ENCODE measurements around the gene PLXNA2. TPM values are rescaled to one million over a fixed set of nuclear protein-coding genes. Genes with fewer than 3 reads are reported as not detected.

PLXNA2 gene
- total RNA-seq, 1 experiment from 2014 or later = 10.2 TPM

DNA sequence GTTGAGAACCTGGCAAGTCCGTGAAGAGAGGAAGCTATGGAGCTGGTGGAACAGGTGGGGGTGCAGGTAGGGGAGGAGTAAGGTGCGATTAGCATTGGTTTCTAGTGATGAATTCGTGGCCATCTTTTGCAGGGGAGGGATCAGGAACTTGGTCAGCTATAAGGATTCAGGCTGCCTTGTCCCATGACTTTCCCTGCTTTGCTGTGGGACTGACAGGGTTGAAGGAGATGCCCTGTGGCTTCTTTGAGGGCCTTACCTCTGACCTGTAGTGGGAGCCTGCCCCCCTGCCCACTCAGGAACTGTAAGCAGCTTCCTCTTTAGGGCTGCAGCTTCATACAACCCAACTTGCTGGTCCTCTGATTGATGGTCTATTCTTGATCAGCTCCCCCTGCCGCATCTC is 248.6 kb downstream of the PLXNA2 start:
- TF ChIP-seq EZH2 (IDR thresholded peaks at IDR 0.05; ENCODE audit: low read depth) = no peak
- TF ChIP-seq CTCF (conservative IDR thresholded peaks at IDR 0.05) = no peak
- H4K20me1 ChIP-seq (ENCODE audit: insufficient read depth) = no peaks in the 10 kb centered on the region

DNA sequence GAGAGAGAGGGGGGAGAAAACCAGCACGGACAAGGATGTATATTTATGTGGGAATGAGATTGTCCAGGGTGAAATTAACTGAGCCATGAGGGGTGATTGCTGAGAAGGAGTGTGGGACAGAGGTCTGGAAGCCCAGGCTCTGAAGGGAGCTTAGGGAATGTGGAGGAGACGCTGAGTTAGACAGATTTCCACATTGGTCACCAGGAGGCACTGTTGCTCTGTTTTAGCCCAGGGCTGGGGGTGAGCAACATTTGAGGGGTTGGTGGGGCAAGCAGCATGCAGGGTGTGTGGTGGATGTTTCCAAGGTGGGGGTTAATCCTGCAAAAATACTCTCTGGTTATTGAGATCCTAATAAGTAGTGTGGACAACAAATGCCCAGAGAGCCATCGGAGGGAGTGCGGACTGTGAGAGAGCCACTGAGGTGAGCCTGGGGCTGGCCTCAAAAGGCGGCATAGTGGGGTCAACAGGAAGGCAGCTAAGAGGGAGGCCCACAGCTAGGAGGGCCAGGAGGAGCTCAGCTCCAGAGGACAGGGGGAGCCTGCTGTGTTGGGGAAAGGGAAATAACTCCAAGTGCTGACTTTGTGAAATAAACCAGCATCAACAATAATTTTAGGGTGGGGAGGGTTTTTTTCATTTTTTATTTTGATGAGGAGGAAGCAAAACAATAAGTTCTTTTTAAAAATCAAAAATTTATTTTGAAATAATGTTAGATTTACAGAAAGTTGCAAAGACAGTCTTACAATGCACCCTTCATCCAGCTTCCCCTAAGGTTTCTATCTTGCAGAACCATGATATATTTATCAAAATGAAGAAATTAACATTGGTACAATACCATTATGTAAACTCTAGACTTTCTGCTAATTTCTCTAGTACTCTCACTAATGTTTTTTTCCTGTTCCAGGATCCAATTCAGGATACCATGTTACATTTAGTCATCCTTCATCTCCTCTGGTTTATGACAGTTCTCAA is 250.4 kb downstream of the PLXNA2 start:
- Histone ChIP-seq H4K20me1 (ENCODE audit: insufficient read depth) (no peaks in the 10 kb centered on the region), H3K27me3 (ENCODE audit: insufficient read depth, low read depth) (peaks cover 43% of the 10 kb centered on the region), H3F3A (ENCODE audit: insufficient read depth, low read depth) (no peaks in the 10 kb centered on the region), H2AFZ (no peak overlapping the region), H3K79me2 (ENCODE audit: low read depth) (no peaks in the 10 kb centered on the region), H3K9me2 (ENCODE audit: insufficient read depth) (no peaks in the 10 kb centered on the region), H3K27ac (no peak overlapping the region), H3K36me3 (ENCODE audit: low read depth) (no peaks in the 10 kb centered on the region), H3K4me1 (replicated peaks; ENCODE audit: insufficient read depth) (no peaks in the 10 kb centered on the region), H3K4me3 (no peak overlapping the region), H3K4me2 (no peak overlapping the region), H3K9me3 (ENCODE audit: insufficient read depth, low read depth) (no peaks in the 10 kb centered on the region)
- no peak for DNase-seq
- POLR2A ChIA-PET (ENCODE audit: unreplicated experiment) = no interaction called here
- BruUV-seq (replicated peaks) = no TSS peak
- CTCF ChIA-PET = no interaction called here
- intact Hi-C loops (cut with micrococcal nuclease; ENCODE audit: unreplicated experiment) = loop anchor here (10.0 kb wide), 1 partner anchor 109 kb away; no protein-coding TSS in a partner anchor
- TF ChIP-seq EZH2 (IDR thresholded peaks at IDR 0.05; ENCODE audit: low read depth) (no peak), CTCF (conservative IDR thresholded peaks at IDR 0.05) (peak; percentile 56)

More for the DNA sequence above, 248.6 kb downstream of the PLXNA2 start:
- Histone ChIP-seq H2AFZ (no peak overlapping the region), H3K9me2 (ENCODE audit: insufficient read depth) (no peaks in the 10 kb centered on the region), H3K27ac (no peak overlapping the region), H3K4me3 (no peak overlapping the region), H3K4me1 (replicated peaks; ENCODE audit: insufficient read depth) (no peaks in the 10 kb centered on the region), H3F3A (ENCODE audit: insufficient read depth, low read depth) (no peaks in the 10 kb centered on the region), H3K27me3 (ENCODE audit: insufficient read depth, low read depth) (peaks cover 28% of the 10 kb centered on the region), H3K36me3 (ENCODE audit: low read depth) (no peaks in the 10 kb centered on the region), H3K9me3 (ENCODE audit: insufficient read depth, low read depth) (no peaks in the 10 kb centered on the region), H3K4me2 (no peak overlapping the region), H3K79me2 (ENCODE audit: low read depth) (no peaks in the 10 kb centered on the region)
- DNase-seq = peak in 1 of 2 experiments; percentile 17
- intact Hi-C loops (cut with micrococcal nuclease; ENCODE audit: unreplicated experiment) = loop anchor here (10.0 kb wide), 1 partner anchor 111 kb away; no protein-coding TSS in a partner anchor
- ChIA-PET CTCF (no interaction called here), POLR2A (ENCODE audit: unreplicated experiment) (no interaction called here)
- no TSS peak for BruUV-seq (replicated peaks)

DNA sequence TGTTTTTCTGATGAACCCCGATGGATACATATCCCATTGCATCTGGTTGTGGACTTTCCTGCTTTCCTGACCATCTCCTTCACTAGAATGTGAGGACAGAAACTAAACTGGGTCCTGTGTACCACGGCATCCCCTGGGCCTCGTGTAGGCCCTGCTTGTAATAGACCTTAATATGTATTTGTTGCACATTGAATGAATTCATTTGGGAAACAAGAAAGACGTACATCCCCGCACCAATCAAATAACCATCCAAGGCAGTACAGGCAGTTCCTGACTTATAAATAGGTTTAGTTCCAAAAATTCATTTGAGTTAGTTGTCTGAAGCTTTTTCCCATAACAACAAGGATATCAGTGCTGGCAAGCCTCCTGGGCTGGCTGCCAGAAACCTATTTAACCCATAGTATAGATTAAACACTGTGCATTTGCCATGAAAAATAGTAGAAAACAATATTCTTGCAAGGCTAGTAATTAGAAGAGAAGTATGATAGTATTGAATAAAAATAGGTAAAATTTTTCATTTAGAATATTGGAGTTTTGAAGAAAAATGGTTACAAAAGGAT is 251.4 kb downstream of the PLXNA2 start:
- Histone ChIP-seq H3K36me3 (ENCODE audit: low read depth) (no peaks in the 10 kb centered on the region), H3K4me1 (replicated peaks; ENCODE audit: insufficient read depth) (no peaks in the 10 kb centered on the region), H2AFZ (no peak overlapping the region), H4K20me1 (ENCODE audit: insufficient read depth) (no peaks in the 10 kb centered on the region), H3K9me3 (ENCODE audit: insufficient read depth, low read depth) (no peaks in the 10 kb centered on the region), H3F3A (ENCODE audit: insufficient read depth, low read depth) (no peaks in the 10 kb centered on the region), H3K4me3 (no peak overlapping the region), H3K27ac (no peak overlapping the region), H3K27me3 (ENCODE audit: insufficient read depth, low read depth) (peaks cover 53% of the 10 kb centered on the region), H3K79me2 (ENCODE audit: low read depth) (no peaks in the 10 kb centered on the region), H3K9me2 (ENCODE audit: insufficient read depth) (no peaks in the 10 kb centered on the region), H3K4me2 (no peak overlapping the region)
- DNase-seq = no peak
- POLR2A ChIA-PET (ENCODE audit: unreplicated experiment) = no interaction called here
- no TSS peak for BruUV-seq (replicated peaks)
- intact Hi-C loops (cut with micrococcal nuclease; ENCODE audit: unreplicated experiment) = loop anchor here (10.0 kb wide), 1 partner anchor 108 kb away; no protein-coding TSS in a partner anchor
- CTCF ChIA-PET = no interaction called here
- TF ChIP-seq EZH2 (IDR thresholded peaks at IDR 0.05; ENCODE audit: low read depth) (no peak), CTCF (conservative IDR thresholded peaks at IDR 0.05) (no peak)

All from PC-9 (cell line).